Testis (tissue), 5 donors: ENCODE measurements around the gene SNX12. TPM values are rescaled to one million over a fixed set of nuclear protein-coding genes. Genes with fewer than 3 reads are reported as not detected.

Experiments used
- DNase-seq: peaks from one replicate; pipeline ENCODE4 v3.0.0-alpha.2; 2019
- H3K27ac ChIP-seq, 2 donors: fragments of 200-600 bp; sonication (generic); one replicate each; pipeline ENCODE4 v1.5.1; 2019
- H3K27me3 ChIP-seq: fragments of 200-600 bp; sonication (generic); one replicate; pipeline ENCODE4 v1.5.1; 2019
- H3K36me3 ChIP-seq: fragments of 200-600 bp; sonication (generic); one replicate; pipeline ENCODE4 v1.5.1; 2017; ENCODE audit warnings: low read depth; ENCODE audit errors: missing control alignments
- H3K4me1 ChIP-seq: fragments of 200-600 bp; sonication (generic); one replicate; pipeline ENCODE4 v1.5.1; 2019
- H3K4me3 ChIP-seq, 2 donors: fragments of 200-600 bp; sonication (generic); one replicate each; pipeline ENCODE4 v1.5.1; 2017 to 2019
- H3K9me3 ChIP-seq: fragments of 200-600 bp; sonication (generic); one replicate; pipeline ENCODE4 v1.5.1; 2017
- CTCF ChIP-seq, 3 experiments: fragments of 450-650 bp in 2 of 3; fragments of 200-600 bp in 1 of 3; sonication (generic) in 1 of 3; IDR thresholded peaks; one replicate each; pipeline ENCODE4 v1.5.1; 2016 to 2019; ENCODE audit warnings: antibody characterized with exemption in 3 of 3, mild to moderate bottlenecking in 2 of 3, moderate library complexity in 1 of 3
- POLR2A ChIP-seq: fragments of 450-650 bp; IDR thresholded peaks from one replicate; pipeline ENCODE4 v1.6.1; 2017; ENCODE audit warnings: antibody characterized with exemption, mild to moderate bottlenecking, moderate library complexity
- WGBS, 2 donors: methylation state at CpG; one replicate each; pipeline ENCODE4 v1.1.5; 2018; 5-methylcytosine and 5-hydroxymethylcytosine counted together
- intact Hi-C: fragments of 100-400 bp; cut with DNase I; formaldehyde crosslinking; loops from one replicate; pipeline ENCODE4 v1.15.1; 2023; ENCODE audit warnings: low total_unique reads
- long read RNA-seq, 2 donors: transcript quantifications; one replicate each; lab custom pipeline, GENCODE V29; 2026
- polyA plus RNA-seq: library from polyadenylated mRNA; stranded (reverse); fragments of 350-450 nt; fragmentation: Illumina TruSeq; extraction: RNeasy Lipid Tissue Mini Kit (QIAGEN cat#74804); gene quantifications from one replicate; pipeline ENCODE4 v1.2.3, GENCODE V29; 2014; ENCODE audit warnings: low read depth, low replicate concordance; ENCODE audit not compliant: insufficient read depth
- total RNA-seq, 2 donors: library from RNA; depleted of rRNA; stranded (reverse); fragments of >200 nt; gene quantifications; one replicate each; pipeline ENCODE4 v1.2.3, GENCODE V29; 2016

Gene SNX12
- total RNA-seq (10 to 100 TPM; 35.4 to 53.1 TPM), polyA plus RNA-seq (39.4 TPM)
- long read RNA-seq, donor 1, transcript SNX12-202 (4 exons, 2,376 nt) = major isoform, 15 of 76 reads
- long read RNA-seq, donor 1, partial matches to known transcripts = 61 of 76 reads
- long read RNA-seq, donor 1, other reads (novel, unspliced or antisense) = 0 of 76 reads
- long read RNA-seq, donor 2, transcript SNX12-202 (4 exons, 2,376 nt) = major isoform, 14 of 32 reads
- long read RNA-seq, donor 2, partial matches to known transcripts = 17 of 32 reads
- long read RNA-seq, donor 2, other reads (novel, unspliced or antisense) = 0 of 32 reads

- H3K4me3 ChIP-seq = peak within 1 kb of the TSS; percentile 58 to 80
- peak within 1 kb of the TSS; percentile 83 to 90 for H3K27ac ChIP-seq
- peak; percentile 93 for DNase-seq
- intact Hi-C loops = no loop called here
- WGBS, 2 donors = 1 to 2% methylated on average over 6 to 33 of the region's 73 CpGs
- no peaks in the 10 kb centered on the region for H3K27me3 ChIP-seq
- no peaks in the 10 kb centered on the region for H3K36me3 ChIP-seq
- H3K9me3 ChIP-seq = no peaks in the 10 kb centered on the region
- TF ChIP-seq CTCF (IDR thresholded peaks at IDR 0.05) (peak in 2 of 3 experiments; percentile 65 to 90), POLR2A (no peak)
- no peaks in the 10 kb centered on the region for H3K4me1 ChIP-seq
These were observed at the start of gene SNX12 for GRCh38 chrX:71068044-71068918. Gene SNX12 (minus strand): TSS chrX:71068334. CDS start chrX:71068306, 28 bp downstream.

- H3K4me3 ChIP-seq = no peak overlapping the region
- no peaks in the 10 kb centered on the region for H3K4me1 ChIP-seq
- no peak for TF ChIP-seq POLR2A
- no peak for TF ChIP-seq CTCF (IDR thresholded peaks at IDR 0.05)
- H3K36me3 ChIP-seq = no peaks in the 10 kb centered on the region
- no peak for DNase-seq
- intact Hi-C loops = no loop called here
- H3K27me3 ChIP-seq = no peaks in the 10 kb centered on the region
- H3K27ac ChIP-seq = no peak overlapping the region
- no peaks in the 10 kb centered on the region for H3K9me3 ChIP-seq
- WGBS, 2 donors = 51 to 56% methylated on average over 9 to 10 of the region's 10 CpGs
These were observed 49.2 kb upstream of the SNX12 start for GRCh38 chrX:71117358-71117757.

GRCh38 chrX:71111921-71112431 lies 43.8 kb upstream of the SNX12 start:
- Histone ChIP-seq H3K27ac (no peak overlapping the region), H3K4me1 (no peaks in the 10 kb centered on the region), H3K27me3 (no peaks in the 10 kb centered on the region), H3K4me3 (no peak overlapping the region), H3K36me3 (no peaks in the 10 kb centered on the region), H3K9me3 (no peaks in the 10 kb centered on the region)
- 83 to 88% methylated on average over 5 of the region's 5 CpGs for WGBS, 2 donors
- TF ChIP-seq POLR2A (no peak), CTCF (IDR thresholded peaks at IDR 0.05) (no peak)
- no peak for DNase-seq
- intact Hi-C loops = no loop called here

GRCh38 chrX:71111141-71111843 lies 43.2 kb upstream of the SNX12 start, which contains the start of gene IL2RG:
Gene IL2RG (minus strand): TSS chrX:71111577. CDS start chrX:71111539, 38 bp downstream.
- no peak within 1 kb of the TSS for H3K27ac ChIP-seq
- no peaks in the 10 kb centered on the region for H3K27me3 ChIP-seq
- TF ChIP-seq CTCF (IDR thresholded peaks at IDR 0.05) = no peak
- no peak for TF ChIP-seq POLR2A
- intact Hi-C loops = no loop called here
- no peak for DNase-seq
- H3K4me1 ChIP-seq = no peaks in the 10 kb centered on the region
- H3K4me3 ChIP-seq = no peak within 1 kb of the TSS
- no peaks in the 10 kb centered on the region for H3K36me3 ChIP-seq
- H3K9me3 ChIP-seq = no peaks in the 10 kb centered on the region
- 75 to 79% methylated on average over 6 to 7 of the region's 8 CpGs for WGBS, 2 donors
